HG02798 (cell line): ENCODE results near the gene UBE2N.
A peak's percentile ranks its signal among the peaks of the same experiment; 100 is the strongest.

Experiments used
- ATAC-seq: cut with Tn5 transposase; IDR thresholded peaks from one replicate; pipeline ENCODE4 v1.9.1; 2021; ENCODE audit warnings: mild to moderate bottlenecking; ENCODE audit not compliant: unreplicated experiment, poor library complexity

Gene UBE2N

DNA sequence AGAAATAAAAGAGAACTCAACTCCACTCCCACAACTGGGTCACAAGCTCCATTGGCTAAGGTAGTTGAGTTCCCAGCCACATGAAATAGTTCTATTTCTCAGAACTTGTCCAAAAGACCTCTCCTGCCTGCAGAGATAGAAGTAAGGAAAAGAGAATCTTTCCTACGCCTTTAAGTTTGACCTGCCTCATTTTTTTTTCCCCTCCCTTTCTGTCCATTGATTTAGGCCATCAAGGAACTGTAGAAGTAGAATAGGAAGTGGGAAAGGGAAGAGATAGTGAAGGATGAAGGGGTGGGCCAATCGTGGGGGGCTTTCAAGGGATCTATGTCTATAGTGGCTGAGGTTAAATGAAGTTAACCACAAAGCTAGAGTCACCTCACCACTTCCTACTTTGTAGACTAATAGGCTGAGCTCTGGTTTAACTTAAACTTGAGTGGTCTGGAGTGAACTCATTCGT lies 77.9 kb downstream of the UBE2N start:
- no peak for ATAC-seq

GRCh38 chr12:93361151-93361919 lies 80.4 kb downstream of the UBE2N start:
- no peak for ATAC-seq

DNA sequence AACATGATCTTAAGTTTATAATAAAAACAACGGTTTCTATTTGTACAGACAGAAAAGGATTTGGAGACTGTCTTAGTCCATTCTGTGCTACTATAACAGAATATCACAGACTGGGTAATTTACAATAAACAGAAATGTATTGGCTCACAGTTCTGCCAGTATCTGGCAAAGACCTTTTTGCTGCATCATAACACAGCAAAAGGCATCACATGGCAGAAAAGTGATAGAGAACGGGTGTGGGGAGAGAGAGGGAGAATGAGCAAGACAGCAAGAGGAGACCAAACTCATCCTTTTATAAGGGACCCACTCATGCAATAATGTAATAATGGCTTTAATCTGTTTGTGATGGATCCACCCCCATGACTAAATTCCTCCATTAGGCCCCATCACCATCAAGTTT lies 81.1 kb downstream of the UBE2N start:
- ATAC-seq, result no peak

DNA sequence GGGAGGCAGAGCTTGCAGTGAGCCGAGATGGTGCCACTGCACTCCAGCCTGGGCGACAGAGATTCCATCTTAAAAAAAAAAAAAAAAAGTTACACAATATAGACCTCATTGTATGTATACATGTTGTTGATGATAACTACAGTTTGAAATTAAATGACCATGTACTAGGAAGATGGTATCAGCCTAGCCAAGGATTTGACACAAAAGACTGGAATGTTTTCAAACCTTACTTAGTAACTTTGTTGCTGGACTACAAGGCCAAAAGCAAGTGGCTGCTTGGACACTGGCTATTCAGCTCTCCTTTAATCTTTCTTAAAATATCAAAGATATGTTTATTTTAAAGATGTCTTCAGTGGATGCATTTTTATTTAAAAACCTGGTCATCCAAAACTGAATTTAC lies 82.9 kb downstream of the UBE2N start:
- ATAC-seq, result no peak

- ATAC-seq, result peak; percentile 77
Measured at GRCh38 chr12:93358058-93358457, 83.7 kb downstream of the UBE2N start.

- ATAC-seq, result no peak
Measured at GRCh38 chr12:93356214-93356613, 85.5 kb downstream of the UBE2N start.
